ENCODE data around the gene ZNF837.

- TF ChIP-seq CTCF (IDR thresholded peaks at IDR 0.05; ENCODE audit: low read length), result no peak; the same call in 1 of the 2 replicates
- no peak for TF ChIP-seq EZH2 (IDR thresholded peaks at IDR 0.05; ENCODE audit: borderline replicate concordance, low read length)
These were observed 7.3 kb upstream of the ZNF837 start for GRCh38 chr19:58388175-58388526.
